Measurements from ENCODE around the gene ADAMTS17.

The ADAMTS17 gene

DNA sequence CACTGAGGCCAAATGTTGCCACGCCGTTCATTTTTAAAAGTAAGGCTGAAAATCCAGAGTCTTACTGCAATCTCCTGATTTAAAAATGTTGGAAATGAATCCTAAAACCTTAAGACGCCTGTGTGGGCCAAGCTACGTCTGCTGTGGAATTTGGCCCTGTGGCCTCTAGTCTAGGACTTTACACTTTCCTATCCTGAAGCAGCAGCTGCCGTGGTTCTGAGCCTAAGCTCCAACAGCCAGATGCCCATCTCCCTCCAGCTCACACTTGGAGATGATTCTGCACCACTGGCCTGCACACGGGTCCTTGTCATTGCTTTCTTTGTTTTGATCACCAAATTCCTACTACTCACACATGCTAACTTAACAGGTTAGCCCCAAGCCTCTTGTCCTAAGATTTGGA lies 322.2 kb downstream of the ADAMTS17 start:
- DNase-seq (ENCODE audit: low read depth): no peak

DNA sequence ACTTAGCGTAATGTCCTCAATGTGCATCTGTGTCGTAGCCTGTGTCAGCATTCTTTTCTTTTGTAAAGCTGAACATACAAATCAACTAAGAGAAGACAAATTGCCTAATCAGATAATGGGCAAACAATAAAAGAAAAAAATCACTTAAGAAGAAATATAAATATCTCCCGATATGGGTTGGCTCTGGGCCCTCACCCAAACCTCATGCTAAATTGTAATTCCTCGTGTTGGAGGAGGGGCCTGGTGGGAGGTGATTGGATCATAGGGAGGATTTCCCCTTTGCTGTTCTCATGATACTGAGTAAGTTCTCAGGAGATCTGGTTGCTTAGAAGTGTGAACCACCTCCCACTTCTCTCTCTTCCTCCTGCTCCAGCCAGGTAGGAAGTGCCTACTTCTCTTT lies 323.6 kb downstream of the ADAMTS17 start:
- no peak for DNase-seq (ENCODE audit: low read depth)

DNA sequence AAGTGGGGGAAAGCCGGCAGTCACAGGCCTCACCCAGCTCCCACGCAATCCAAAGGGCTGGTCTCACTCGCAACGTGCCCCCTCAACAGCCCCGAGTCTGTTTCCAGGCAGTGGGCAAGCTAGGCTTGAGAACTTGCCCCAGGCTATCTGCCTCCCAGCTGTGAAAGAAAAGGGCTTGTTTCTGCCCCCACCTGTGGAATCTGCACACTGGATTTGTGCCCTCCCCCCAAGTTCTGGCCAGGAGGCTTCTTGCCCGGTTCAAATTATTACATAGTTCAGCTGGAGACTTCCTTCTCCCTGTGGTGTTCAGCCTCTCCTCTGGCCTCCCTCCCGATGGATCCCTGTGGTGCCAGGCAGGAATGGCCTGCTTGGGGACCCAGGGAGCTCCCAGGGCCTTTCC lies 324.6 kb downstream of the ADAMTS17 start:
- DNase-seq (ENCODE audit: low read depth): no peak

DNA sequence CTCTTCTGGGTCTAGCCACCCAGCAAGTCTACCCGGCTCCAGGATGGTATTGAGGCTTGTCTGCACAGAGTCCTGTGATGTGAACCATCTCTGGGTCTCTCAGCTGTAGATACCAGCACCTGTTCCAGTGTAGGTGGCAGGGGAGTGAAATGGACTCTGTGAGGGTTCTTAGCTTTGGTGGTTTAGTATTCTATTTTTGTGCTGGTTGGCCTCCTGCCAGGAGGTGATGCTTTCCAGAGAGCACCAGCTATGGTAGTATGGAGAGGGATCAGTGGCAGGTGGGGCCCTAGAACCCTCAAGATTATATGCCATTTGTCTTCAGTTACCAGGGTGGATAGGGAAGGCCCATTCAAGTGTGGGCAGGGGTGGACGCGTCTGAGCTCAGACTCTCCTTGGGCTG lies 325.1 kb downstream of the ADAMTS17 start:
- DNase-seq (ENCODE audit: low read depth): no peak

DNA sequence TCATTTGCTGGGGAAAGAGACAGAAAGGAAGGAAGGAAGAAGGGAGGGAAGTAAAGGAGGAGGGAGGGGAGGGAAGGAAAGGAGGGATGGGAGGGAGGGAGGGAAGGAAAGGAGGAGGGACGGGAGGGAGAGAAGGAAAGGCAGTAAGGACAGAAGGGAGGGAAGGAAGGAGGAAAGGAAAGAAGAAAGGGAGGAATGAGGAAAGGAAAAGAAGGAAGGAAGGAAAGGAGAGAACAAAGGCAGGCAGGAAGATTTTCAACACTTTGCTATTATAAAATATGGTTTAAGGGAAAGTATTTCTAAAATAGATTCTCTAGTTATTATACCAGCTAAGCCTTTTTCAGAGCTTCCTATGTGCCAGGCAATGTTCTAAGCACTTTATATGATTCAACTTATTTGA lies 330.5 kb downstream of the ADAMTS17 start:
- no peak for DNase-seq (ENCODE audit: low read depth)

DNA sequence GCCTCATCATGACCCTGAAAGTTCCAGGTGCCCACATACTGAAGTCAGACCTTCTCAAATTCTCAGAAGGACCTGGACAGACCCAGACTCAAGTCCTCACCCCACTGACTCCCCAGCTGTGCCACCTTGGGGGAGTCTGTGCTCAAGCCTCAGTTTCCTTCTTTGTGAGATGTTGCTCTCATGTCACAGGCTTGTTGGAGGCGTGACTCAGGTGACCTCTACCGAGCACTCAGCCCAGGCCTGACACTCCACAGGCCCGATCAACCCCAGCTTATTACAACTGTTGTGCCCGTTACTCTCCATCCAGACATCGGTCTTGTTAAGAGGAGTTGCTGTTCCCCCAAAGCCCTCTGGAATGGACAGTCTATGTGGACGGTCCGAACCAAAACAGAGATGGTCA lies 332.4 kb downstream of the ADAMTS17 start:
- DNase-seq (ENCODE audit: low read depth): no peak

DNA sequence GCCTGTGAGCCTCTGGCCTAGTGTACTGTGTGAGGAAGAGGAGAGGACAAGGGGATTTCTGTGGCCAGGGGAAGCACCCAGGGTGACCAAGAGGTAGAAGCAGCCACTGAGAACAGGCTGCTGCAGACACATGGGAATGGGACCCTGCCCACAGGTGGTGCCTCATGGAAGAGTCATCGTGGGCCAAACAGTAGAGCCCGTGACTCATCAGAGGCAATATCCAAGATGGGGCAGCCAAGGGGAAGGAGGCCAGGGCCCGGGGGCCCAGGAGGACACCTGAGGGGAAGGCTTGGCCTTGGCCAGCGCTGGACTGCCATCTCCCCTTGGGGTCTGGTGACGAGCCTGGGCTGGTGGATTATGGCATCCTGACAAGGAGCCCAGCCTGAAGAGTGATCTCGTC lies 333.5 kb downstream of the ADAMTS17 start:
- DNase-seq (ENCODE audit: low read depth): no peak

DNA sequence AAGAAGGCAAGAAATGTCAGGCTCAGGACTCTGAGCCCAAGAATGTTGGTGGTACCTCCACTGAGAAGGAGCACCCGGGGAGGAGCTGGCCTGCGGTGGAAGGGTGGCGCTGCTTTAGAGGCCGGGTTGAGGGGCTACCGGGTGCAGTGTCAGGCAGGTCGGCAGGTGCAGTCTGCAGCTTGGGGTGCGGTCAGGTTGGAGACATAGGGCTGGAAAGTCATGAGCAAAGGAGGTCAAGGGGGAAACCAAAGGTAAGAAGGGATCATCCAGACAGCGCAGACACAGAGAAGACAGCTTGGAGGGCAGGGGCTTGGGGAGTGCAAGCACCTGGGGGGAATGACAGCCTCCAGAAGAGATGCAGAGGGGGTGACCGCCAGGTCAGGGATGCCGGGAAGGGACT lies 334.2 kb downstream of the ADAMTS17 start:
- no peak for DNase-seq (ENCODE audit: low read depth)

DNA sequence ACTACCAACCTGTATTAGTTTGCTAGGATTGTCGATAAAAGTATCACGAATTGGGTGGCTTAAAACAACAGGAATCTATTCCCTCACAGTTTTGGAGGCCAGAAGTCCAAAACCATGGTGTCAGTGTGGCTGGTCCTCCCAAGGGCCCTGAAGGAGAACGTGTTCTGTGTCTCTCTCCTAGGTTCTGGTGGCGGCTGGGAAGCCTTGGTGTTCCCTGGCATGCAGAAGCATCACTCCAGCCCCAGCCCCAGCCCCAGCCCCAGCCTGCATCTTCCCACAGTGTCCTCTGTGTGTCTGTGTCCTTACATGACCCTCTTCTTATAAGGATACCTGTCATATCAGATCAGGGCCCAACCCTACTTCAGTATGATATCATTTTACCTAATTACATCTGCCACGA lies 336.1 kb downstream of the ADAMTS17 start:
- DNase-seq (ENCODE audit: low read depth): no peak

DNA sequence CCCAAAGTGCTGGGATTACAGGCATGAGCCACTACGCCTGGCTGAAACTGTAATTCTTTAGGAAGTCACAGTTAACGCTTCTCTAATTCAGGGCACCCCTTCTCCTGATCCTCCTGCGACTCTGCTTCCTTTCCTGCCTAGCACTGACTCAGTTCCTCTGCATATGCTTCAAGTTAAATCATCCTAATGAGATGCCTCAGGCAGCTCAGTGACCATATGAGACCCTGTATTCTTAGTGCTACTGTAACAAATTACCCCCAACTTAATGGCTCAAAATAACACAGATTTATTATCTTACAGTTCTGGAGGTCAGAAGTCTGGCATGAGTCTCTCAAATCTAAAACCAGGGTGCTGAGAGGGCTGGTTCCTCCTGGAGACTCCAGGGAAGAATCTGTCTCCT lies 336.8 kb downstream of the ADAMTS17 start:
- DNase-seq (ENCODE audit: low read depth): no peak

DNA sequence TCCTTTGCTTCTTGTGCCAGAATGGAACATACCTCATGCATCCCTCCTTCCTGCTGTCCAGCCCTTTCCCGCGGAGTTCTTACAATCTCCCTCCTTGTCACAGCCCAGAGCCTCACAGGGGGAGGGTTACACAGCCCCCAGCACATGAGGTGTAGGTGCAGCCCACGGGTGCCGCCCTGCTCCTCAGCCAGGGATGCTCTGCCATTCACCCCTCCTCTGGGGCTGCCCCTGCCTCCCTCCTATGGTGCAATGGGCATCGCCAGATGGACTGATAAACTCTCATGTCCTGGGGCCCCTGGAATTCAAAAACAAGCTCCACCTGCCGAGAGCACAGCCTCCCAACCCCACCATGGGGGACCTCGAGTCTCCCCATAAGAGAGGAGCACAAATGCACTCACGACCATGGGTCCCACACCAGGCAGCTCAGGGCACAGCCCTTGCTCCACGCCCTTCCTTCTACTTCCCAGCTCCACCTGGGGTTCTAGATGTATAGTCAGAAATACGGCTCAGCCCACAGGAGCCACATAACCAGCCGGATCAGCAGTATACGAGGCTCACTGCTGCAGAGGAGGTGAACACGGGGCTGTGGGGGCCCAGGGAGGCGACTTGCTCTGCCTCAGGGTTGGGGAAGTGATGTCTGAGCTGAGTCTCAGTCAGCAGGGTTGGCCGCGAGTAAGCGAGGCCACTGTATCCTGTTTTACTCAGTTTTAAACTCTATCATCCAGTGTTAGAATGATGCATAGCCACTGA lies 338.8 kb downstream of the ADAMTS17 start:
- no peak for DNase-seq (ENCODE audit: low read depth)

DNA sequence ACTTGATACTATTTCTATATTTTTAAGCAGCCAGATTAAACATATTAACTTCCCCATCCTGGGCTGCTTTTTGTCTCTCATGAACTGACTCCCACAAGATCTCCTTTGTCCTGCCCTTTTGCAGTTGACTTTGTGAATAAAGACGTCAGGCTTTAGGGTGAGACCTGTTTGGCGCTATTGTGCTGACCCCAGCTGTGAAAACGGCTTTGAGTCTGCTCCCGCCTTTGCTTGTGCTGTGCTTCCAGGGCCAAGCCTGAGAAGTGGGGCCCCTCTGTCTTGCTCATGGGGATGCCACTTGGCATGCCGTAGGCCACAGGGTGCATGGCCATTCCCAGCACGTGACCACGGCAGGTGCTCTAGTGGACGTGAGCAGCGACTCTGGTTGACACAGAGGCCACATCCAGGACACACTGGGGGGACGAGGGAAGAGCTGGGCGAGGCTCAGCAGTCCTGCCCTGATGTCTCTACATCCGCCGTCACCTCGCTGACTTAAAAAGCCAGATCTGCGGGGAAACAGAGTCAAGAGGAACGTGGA lies 339.6 kb downstream of the ADAMTS17 start:
- DNase-seq (ENCODE audit: low read depth): no peak

DNA sequence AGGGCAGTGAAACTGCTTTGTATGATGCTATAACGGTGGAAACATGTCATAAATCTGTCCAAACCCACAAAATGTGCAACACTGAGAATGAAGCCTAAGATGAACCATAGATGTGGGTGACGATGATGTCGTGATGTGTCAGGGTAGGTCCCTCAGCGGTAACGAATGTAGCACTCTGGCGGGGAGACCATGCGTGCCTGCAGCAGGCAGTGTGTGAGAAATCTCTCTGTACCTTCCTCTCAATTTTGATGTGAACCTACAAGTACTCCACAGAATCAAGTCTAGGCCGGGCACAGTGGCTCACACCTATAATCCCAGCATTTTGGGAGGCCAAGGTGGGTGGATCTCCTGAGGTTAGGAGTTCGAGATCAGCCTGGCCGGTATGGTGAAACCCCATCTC lies 340.4 kb downstream of the ADAMTS17 start:
- DNase-seq (ENCODE audit: low read depth): no peak

DNA sequence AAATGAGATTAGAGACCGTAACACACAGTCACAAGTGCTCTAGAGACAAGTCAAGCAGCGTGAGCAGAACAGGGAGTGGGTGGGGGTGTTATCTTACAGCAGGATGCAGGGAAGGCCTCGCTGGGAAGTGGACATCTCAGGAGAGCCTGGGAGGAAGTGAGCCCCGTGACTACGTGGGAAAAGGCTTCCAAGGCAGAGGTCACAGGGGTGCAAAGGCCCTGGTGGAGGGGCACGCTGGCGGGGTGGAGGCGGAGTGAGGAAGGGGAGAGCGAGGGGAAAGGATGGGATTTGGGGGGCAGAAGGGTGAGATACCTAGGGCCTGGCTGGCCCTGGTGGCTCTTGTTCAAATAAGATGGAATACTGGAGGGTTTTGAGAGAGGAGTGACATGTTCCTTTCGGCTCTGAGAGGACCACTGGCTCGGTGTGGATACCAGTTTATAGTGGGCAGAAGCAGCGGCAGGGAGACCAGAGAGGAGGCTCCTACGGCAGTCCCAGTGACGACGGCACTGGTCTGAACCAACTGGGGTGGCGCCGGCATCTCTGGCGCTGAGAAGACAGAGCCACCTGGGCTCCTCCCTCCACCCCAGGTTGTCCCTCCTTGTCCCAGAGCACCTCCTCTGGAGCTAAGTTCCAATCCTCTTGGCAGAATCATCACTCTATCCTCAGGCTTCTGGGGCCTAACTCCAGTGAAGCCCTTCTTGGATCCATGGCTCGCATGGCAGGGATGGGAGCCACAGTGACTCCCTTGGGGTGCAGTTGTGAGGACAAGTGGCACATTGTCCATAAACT lies 342.3 kb downstream of the ADAMTS17 start:
- DNase-seq (ENCODE audit: low read depth): no peak

DNA sequence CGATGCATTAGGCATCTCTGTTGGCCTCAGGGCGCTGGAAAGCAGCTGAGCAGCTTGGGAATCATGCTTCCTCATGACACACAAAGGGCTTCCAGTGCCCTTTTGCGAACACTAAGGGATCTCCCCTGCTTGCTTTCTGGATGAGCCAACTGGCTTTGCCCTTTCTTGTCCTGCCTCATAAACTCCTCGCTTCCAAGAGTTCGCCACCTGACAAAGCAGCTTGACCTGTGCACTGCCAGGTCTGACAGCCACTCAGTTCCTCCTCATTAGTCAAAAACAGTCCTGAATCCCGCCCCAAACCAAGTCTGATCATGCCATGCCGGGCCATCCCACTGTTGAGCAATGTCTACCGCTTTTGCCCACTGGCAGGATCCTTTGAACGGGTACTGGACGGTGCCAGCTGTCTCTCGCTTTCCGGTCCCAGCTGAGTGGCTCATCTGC lies 343.1 kb downstream of the ADAMTS17 start:
- DNase-seq (ENCODE audit: low read depth): no peak

DNA sequence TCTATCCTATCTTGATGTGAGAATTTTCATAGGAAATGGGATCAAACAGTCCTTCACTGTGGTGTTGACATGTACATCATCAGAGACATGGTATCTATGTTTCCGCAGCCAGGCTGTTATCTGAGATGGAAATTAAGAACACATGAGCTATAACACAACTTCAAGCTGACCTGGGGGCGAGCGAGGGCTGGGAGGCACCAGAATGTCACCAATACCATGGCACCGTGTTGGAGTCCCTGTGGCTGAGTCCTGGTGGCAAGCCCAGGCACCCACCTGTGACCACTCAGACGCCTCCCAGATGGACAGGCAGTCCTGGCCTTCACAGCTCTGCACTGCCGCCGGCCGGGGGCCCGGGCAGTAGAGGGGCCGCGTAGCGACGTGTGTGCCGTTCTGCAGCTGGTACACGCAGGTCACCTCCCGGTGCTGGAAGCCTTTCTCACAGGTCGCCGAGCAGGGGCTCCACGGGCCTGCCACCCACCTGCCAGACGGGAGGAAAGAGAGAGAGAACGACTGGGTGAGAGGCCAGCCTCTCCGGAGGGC lies 344.6 kb downstream of the ADAMTS17 start:
- DNase-seq (ENCODE audit: low read depth): no peak

DNA sequence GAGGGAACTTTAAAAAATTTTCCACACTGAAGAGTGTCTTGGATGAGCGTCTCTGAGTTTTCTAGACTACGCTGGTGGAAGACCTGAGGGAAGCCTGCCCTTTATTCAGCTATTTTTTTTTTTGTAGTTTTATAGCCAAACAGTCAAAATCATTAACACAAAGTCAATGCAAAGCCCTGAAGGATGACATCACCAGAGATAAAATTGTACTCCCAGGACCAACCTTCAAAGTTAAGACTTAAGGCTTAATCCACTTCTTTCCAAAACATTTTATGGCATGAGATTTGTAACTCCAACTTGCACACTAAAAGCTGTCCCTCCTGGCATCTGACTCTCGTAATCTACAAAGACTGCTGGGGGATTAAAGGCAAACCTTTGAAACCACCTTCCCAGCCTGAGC lies 345.1 kb downstream of the ADAMTS17 start:
- DNase-seq (ENCODE audit: low read depth): no peak

DNA sequence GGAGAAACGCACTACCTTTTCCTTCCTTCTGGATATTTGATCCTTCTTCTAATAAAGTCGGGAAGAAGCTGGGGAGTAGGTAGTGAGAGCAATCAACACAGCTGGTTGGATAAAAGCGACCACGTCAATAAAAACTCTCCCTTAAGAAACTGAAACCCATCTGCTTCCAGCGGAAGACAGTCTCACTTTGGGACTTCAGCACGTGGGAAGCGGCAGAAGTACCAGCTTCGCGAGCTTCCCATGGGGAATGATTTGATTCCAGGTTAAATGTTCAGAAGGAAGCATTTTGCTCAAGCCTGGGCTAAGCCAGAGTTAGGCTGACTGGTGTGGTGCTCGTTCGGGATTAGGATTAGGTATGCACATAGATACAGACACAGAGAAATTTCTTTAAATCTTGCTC lies 346.2 kb downstream of the ADAMTS17 start:
- DNase-seq (ENCODE audit: low read depth): no peak

DNA sequence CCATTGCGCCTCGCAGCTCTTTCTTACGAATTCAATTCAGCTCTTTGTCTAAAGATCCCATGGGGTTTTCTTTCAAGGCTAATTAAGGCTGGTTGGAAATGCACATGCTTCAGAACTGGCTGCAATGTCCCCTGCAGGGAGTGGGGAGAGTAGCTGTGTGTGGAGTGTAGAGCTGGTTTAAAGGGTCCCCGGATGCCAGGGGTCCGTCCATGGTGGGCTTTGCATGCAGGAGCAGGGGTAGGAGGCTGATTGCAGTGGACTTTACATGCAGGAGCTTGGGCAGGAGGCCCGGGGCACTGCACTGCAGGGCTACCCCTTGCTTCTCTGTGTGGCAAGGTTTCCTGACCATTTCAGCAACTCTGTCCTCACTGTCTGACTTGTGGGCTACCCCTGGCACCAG lies 346.9 kb downstream of the ADAMTS17 start:
- DNase-seq (ENCODE audit: low read depth): no peak

DNA sequence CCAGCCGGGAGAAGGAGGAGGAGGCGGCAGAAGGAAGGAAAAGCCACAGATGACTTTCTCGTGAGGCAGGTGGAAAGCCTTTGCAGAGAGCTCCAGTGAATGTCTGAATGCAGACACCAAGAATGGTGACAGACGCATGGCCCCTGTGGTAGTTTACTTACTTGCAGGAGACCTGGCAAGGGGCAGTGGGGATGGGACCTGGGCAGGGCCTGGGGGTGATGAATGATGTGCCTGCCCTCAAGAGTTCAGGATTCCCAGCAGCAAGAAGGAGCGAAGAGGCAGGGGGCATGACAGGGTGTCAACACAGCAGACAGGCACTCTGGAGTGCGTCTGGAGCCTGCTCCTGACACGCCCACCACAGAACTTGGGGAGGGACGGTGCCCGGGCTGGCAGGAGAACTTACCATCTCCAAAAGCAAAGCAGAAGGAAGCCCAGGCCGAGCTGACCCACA lies 348.1 kb downstream of the ADAMTS17 start:
- DNase-seq (ENCODE audit: low read depth): no peak

DNA sequence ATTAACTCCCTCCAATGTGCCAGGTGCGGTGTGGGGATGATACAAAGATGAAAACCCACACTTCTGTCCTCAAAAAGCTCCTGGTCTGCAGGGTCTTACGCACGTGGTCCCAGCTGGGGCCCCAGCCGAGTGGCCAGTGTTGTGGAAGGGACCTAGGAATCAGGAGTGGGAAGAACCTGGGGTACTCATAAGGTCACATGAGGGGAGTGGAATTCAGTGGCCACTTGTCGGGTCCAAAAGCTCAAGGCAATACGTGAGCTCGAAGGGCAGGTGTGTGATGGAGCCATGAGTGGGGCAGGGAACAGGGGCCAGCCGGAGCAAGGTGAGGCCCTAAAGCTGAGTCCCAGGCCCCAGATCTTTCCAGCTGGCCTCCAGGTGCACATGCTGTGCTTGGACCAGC lies 348.5 kb downstream of the ADAMTS17 start:
- no peak for DNase-seq (ENCODE audit: low read depth)

DNA sequence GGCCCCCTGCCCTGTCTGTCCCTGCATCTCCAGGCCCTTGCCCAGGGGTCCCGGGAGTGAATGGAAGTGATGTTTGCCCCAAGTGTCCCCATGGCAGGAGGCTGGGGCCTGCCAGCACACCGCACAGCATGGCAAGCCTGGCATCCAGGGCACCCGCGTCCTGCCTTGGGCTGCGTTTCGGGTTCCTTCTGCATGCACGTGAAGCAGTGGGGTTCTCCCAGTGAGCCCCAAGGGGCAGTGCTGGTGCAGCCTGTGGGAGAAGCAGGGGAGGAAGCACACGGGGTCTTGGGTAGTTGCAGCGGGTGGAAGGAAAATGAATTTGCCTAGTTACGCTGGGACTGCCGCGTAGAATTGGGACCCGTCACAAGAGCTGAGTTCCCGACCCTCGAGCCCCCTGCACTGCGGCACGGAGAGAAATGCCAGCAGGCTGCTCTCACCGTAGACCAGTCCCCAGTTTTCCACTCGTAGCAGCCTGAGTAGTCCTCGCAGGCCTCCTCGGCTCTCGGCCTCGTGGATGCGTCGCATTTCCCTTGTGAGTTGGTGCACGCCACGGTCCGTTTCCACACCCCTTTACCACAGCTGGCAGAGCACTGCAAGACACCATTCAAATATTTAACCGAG lies 349.1 kb downstream of the ADAMTS17 start:
- DNase-seq (ENCODE audit: low read depth): no peak

DNA sequence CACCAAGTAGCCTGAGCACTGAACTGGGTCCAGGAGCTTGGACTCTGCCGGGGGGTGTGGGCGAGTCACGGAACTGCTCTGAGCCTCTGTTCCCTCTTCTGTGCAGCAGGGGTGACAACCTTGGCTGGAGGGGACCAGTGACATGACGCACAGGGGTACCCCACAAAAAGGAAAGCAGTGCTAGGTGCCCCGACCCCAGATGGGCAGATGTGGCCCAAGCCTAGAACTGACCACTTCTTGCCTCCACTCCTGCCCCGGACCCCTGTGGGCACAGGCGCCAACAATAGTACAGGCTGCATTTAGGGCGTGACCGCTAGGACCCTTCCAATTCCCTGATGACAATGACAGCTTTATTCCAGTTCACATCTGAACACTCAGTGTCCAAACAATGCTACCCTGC lies 352.7 kb downstream of the ADAMTS17 start:
- no peak for DNase-seq (ENCODE audit: low read depth)
